Gastroesophageal sphincter (tissue), 3 donors: ENCODE measurements around the gene POLR2H.

Experiments
- EP300 ChIP-seq: sonication (generic); formaldehyde crosslinking; IDR thresholded peaks from one replicate; pipeline ENCODE4 v1.6.1; 2017; ENCODE audit warnings: antibody characterized with exemption, mild to moderate bottlenecking
- POLR2A ChIP-seq, 2 donors: fragments of 450-650 bp; IDR thresholded peaks; one replicate each; pipeline ENCODE4 v1.6.1; 2017; ENCODE audit warnings: antibody characterized with exemption in 2 of 2, mild to moderate bottlenecking in 2 of 2, moderate library complexity in 1 of 2
- POLR2AphosphoS5 ChIP-seq: sonication (generic); formaldehyde crosslinking; IDR thresholded peaks from one replicate; pipeline ENCODE4 v1.6.1; 2017; ENCODE audit warnings: antibody characterized with exemption
- TF ChIP-seq, protein P1 (sequence below), 4 experiments: fragments of 200-600 bp in 2 of 4; fragments of 450-650 bp in 2 of 4; sonication (generic) in 1 of 4; IDR thresholded peaks; one replicate each; pipeline ENCODE4 v1.5.1; 2017 to 2019; ENCODE audit warnings: antibody characterized with exemption in 4 of 4, mild to moderate bottlenecking in 2 of 4, moderate library complexity in 2 of 4

DNA sequence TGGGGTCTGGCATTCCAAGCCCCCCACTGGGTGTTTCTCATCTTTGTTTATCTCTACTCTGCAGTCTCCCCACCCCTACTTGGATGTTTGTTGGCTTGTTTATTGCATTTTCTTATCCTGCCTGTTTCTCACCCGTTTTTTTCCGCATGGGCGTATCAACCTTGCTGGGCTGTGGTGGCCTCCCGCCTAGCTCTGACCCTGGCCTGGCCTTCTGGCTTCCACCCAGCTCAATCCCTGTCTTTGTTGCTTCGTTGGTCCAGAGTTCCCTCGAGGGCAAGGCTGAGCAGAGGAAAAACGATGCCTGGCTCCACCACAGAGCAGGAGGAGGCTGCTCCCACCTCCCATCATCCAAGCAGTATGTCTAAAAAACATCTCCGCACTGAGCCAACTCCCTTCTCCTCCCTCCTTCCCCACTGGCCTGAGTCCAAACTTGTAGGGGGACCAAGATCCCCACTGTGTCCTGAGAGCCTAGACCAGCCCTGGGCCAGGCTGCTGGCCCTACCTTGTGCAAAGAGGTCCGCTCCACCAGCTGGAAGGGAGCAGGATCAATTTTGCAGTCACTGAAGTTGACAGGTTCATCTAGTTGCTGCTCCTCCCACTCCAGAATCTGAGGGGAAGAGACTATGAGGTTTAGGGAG, 9.9 kb upstream of the POLR2H start:
- no peak for TF ChIP-seq POLR2A (IDR thresholded peaks at IDR 0.05)
- TF ChIP-seq, protein P1, sequence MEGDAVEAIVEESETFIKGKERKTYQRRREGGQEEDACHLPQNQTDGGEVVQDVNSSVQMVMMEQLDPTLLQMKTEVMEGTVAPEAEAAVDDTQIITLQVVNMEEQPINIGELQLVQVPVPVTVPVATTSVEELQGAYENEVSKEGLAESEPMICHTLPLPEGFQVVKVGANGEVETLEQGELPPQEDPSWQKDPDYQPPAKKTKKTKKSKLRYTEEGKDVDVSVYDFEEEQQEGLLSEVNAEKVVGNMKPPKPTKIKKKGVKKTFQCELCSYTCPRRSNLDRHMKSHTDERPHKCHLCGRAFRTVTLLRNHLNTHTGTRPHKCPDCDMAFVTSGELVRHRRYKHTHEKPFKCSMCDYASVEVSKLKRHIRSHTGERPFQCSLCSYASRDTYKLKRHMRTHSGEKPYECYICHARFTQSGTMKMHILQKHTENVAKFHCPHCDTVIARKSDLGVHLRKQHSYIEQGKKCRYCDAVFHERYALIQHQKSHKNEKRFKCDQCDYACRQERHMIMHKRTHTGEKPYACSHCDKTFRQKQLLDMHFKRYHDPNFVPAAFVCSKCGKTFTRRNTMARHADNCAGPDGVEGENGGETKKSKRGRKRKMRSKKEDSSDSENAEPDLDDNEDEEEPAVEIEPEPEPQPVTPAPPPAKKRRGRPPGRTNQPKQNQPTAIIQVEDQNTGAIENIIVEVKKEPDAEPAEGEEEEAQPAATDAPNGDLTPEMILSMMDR (IDR thresholded peaks at IDR 0.05): no peak
- TF ChIP-seq POLR2AphosphoS5: no peak
- TF ChIP-seq EP300: no peak
